Rectal smooth muscle tissue (tissue), 1 donor: ENCODE measurements around the gene QPCT.

Experiments used
- H3K27ac ChIP-seq: one replicate; pipeline ENCODE4 v1.7.0; 2013; ENCODE audit warnings: low read depth, low read length, inconsistent platforms
- H3K27me3 ChIP-seq: one replicate; pipeline ENCODE4 v1.7.0; 2013; ENCODE audit warnings: low read length; ENCODE audit not compliant: control insufficient read depth, insufficient read depth
- H3K36me3 ChIP-seq: one replicate; pipeline ENCODE4 v1.7.0; 2013; ENCODE audit warnings: low read length; ENCODE audit not compliant: control insufficient read depth, insufficient read depth
- H3K4me1 ChIP-seq: one replicate; pipeline ENCODE4 v1.7.0; 2013; ENCODE audit warnings: low read length; ENCODE audit not compliant: control insufficient read depth, insufficient read depth
- H3K4me3 ChIP-seq: one replicate; pipeline ENCODE4 v1.7.0; 2013; ENCODE audit warnings: low read length
- H3K9ac ChIP-seq: one replicate; pipeline ENCODE4 v1.7.0; 2013; ENCODE audit warnings: low read length

The QPCT gene

DNA sequence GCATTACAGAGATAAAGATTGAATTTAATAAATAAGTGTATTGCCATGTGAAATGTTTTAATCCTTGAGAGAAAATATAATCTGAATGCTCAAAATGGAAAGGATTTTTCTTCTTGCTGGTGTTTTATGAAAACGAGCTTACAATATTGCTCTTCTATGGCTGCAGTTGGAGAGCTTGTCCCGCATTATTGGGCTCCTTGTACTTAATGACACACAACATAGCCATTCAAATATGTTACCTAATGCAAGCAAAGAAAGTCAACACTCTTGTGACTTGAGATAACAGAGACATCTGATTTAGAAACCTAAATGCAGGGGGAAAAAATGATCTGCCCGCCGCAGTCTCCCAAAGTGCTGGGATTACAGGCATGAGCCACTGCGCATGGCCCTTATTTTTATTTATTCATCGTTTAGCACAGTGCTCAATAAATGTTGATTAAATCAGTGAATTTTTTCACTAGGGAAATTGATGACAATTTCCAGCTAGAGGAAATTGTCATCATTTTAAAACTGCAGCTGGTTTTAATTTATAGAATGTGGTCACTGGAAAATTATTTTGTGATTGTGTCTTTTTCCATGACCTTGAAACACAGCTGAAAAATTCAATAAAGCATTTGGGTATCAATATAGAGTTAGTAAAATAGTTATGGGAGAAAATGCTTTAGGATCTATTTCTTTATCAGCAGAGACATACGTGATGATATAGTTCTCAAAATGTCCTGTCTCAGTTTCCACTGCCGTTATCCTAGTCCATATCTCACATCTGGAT lies 17.4 kb upstream of the QPCT start:
- Histone ChIP-seq H3K9ac (no peak overlapping the region), H3K27ac (peak overlapping the region; percentile 33), H3K27me3 (no peaks in the 10 kb centered on the region), H3K4me3 (no peak overlapping the region), H3K36me3 (no peaks in the 10 kb centered on the region), H3K4me1 (peaks cover 3% of the 10 kb centered on the region)

DNA sequence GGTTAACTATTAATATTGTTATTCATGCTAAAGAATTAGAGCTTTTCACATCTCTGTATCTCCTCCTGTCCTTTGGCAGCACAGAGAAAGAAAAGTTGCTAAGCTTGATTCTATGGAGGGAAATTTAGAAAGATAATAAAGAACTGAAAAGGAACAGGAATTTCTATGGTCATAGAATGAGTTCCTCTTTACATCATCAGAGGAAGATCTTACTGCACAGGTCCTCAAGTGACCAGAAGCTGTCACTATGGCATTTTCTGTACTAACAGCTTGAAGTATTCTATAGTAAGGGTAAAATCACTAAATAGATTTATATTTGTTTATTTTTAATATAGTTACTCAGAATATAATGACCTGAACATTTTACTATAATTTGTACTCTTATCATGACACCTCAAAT lies 13.7 kb upstream of the QPCT start:
- no peaks in the 10 kb centered on the region for H3K27me3 ChIP-seq
- no peaks in the 10 kb centered on the region for H3K36me3 ChIP-seq
- no peak overlapping the region for H3K27ac ChIP-seq
- H3K4me1 ChIP-seq, result peaks cover 3% of the 10 kb centered on the region
- H3K9ac ChIP-seq, result no peak overlapping the region
- H3K4me3 ChIP-seq, result no peak overlapping the region

DNA sequence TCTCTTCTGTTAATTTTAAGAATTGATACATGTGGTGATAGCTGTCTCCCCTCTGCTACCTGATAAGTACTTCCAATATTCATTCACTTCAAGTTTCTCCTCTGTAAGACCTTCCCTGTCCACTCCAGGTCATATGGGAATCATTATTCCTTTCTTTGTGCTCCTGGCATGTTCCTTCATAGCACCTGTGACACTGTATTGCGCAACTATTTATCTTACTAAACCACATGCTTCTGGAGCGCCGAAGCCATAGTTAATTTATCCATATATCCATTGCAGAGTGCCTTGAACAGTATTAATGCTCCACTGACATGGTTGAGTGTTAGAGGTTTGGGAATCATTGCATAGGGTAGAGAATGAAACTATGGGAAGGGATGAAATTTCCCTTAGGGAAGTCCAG lies 11.9 kb upstream of the QPCT start:
- H3K36me3 ChIP-seq, result no peaks in the 10 kb centered on the region
- no peak overlapping the region for H3K4me3 ChIP-seq
- H3K4me1 ChIP-seq, result no peaks in the 10 kb centered on the region
- no peak overlapping the region for H3K9ac ChIP-seq
- H3K27me3 ChIP-seq, result no peaks in the 10 kb centered on the region
- no peak overlapping the region for H3K27ac ChIP-seq

DNA sequence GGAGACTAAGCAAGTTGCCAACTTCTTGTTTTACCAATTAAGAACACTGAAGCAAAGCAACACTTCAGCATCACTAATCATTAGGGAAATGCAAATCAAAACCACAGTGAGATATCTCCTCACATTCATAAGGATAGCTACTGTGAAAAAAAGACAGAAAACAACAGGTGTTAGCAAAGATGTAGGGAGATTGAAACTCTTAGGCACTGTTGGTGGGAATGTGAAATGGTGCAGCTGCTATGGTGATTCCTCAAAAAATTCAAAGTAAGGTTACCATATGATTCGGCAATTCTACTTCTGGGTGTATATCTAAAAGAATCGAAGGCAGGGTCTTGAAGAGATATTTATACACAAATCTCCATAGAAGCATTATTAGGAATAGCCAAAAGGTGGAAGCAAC lies 11.2 kb upstream of the QPCT start:
- no peaks in the 10 kb centered on the region for H3K4me1 ChIP-seq
- no peaks in the 10 kb centered on the region for H3K36me3 ChIP-seq
- no peak overlapping the region for H3K27ac ChIP-seq
- no peak overlapping the region for H3K9ac ChIP-seq
- no peaks in the 10 kb centered on the region for H3K27me3 ChIP-seq
- no peak overlapping the region for H3K4me3 ChIP-seq

DNA sequence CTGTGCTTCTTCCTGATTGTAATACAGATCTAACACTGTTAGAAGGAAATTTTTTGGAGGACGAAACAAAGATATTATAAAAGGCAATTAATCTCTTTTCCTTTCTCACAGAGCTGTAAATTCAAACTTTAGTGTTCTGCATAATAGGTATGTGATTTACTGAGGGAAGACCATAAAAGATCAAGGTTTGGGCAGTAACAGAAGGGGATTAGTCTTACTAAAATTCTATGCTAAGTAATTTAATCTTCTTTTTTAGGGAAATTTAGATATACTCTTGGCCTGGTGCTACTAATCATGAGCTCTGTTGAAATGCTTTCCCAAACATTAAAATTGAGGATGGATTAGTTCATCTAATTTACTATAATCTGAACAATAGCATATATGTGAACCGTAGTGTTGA lies 8.8 kb upstream of the QPCT start:
- Histone ChIP-seq H3K27ac (no peak overlapping the region), H3K4me3 (no peak overlapping the region), H3K4me1 (no peaks in the 10 kb centered on the region), H3K9ac (no peak overlapping the region), H3K36me3 (no peaks in the 10 kb centered on the region), H3K27me3 (no peaks in the 10 kb centered on the region)

DNA sequence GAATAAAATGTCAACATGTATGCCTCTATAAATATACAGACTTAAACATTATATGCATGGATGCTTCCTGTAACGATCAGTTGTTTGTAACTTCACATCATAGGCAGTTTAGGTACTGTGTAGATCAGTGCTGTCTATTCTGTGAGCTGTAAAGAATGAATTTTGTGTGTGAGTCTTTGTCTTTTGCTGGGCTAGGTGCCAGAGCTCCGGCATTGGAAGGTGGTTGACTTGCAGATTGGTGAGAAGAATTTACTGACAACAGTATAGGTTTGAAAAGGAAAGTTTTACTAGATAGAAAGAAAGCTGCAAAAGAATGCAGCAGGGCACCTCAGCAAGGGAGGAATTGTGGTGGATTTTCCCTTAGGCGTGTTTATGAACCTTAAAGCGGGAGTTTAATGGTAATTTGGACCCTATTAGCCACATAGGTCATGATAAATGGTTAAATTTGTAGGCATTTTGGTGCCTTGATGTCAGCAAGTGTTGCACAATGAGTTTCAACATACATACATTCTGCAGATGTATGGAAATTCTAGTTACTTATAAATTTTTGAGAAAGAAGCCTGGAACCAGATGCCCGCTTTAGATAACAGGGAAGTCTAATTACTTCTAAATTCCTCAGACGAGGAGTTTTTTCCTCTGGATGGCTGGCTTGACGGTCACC lies 6.7 kb upstream of the QPCT start:
- Histone ChIP-seq H3K4me1 (no peaks in the 10 kb centered on the region), H3K9ac (no peak overlapping the region), H3K36me3 (no peaks in the 10 kb centered on the region), H3K4me3 (no peak overlapping the region), H3K27ac (no peak overlapping the region), H3K27me3 (no peaks in the 10 kb centered on the region)

GRCh38 chr2:37338933-37339332 lies 5.5 kb upstream of the QPCT start:
- Histone ChIP-seq H3K4me1 (no peaks in the 10 kb centered on the region), H3K4me3 (no peak overlapping the region), H3K27ac (no peak overlapping the region), H3K36me3 (no peaks in the 10 kb centered on the region), H3K9ac (no peak overlapping the region), H3K27me3 (no peaks in the 10 kb centered on the region)

DNA sequence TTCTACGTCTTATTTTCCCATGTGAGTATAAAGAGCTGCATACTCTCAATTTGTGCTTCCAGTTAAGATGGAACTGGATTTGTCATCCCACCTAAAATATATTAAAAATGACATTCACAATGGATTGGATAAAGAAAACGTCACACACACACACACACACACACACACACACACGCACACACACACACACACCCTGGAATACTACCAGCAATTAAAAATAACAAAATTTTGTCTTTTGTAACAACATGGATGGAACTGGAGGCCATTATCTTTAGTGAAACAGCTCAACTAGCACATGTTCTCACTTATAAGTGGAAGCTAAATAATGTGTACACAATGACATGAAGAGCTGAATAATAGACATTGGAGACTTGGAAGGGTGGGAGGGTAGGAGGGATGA lies 3.8 kb upstream of the QPCT start:
- no peak overlapping the region for H3K9ac ChIP-seq
- no peak overlapping the region for H3K4me3 ChIP-seq
- no peak overlapping the region for H3K27ac ChIP-seq
- H3K27me3 ChIP-seq, result no peaks in the 10 kb centered on the region
- no peaks in the 10 kb centered on the region for H3K4me1 ChIP-seq
- H3K36me3 ChIP-seq, result no peaks in the 10 kb centered on the region

DNA sequence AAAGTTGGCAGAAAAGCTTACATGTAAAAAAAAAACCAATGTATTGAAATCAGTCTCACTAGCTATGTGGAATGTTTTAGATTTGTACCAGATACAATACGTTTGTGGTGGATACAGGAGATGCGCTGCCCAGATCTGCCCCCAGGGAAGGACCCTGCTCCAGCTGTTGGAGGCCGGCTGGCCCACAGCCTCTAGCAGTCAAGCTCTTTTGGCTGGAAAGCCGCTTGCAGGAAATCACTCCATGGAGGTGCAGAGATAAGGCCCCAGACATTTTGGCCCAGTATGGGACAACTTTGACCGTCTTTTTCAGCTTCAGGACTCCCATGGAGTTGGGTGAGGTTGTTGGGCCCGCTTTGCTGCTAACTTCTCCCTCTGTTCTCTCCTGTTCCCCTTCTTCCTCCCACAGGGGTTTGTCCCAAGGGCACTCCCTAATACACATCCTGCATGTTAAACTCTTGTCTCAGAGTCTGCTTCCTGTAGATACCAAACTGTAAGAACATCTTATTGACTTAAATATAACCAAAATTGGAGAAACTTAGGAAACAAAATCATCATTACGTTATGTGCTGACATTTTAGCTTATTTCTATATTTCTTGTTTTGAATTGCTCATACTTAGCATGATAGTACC lies 1.7 kb upstream of the QPCT start:
- Histone ChIP-seq H3K27me3 (no peaks in the 10 kb centered on the region), H3K4me1 (no peaks in the 10 kb centered on the region), H3K36me3 (no peaks in the 10 kb centered on the region), H3K4me3 (no peak overlapping the region), H3K9ac (no peak overlapping the region), H3K27ac (peak overlapping the region; percentile 89)

- H3K4me3 ChIP-seq, result peak overlapping the region; percentile 89
- no peaks in the 10 kb centered on the region for H3K4me1 ChIP-seq
- peak overlapping the region; percentile 89 for H3K27ac ChIP-seq
- no peaks in the 10 kb centered on the region for H3K27me3 ChIP-seq
- H3K9ac ChIP-seq, result no peak overlapping the region
- no peaks in the 10 kb centered on the region for H3K36me3 ChIP-seq
These were observed 644 bp upstream of the QPCT start for GRCh38 chr2:37343537-37344434.

GRCh38 chr2:37348155-37348554 lies 3.7 kb downstream of the QPCT start:
- Histone ChIP-seq H3K9ac (no peak overlapping the region), H3K27me3 (no peaks in the 10 kb centered on the region), H3K27ac (no peak overlapping the region), H3K4me3 (no peak overlapping the region), H3K36me3 (no peaks in the 10 kb centered on the region), H3K4me1 (peaks cover 3% of the 10 kb centered on the region)

DNA sequence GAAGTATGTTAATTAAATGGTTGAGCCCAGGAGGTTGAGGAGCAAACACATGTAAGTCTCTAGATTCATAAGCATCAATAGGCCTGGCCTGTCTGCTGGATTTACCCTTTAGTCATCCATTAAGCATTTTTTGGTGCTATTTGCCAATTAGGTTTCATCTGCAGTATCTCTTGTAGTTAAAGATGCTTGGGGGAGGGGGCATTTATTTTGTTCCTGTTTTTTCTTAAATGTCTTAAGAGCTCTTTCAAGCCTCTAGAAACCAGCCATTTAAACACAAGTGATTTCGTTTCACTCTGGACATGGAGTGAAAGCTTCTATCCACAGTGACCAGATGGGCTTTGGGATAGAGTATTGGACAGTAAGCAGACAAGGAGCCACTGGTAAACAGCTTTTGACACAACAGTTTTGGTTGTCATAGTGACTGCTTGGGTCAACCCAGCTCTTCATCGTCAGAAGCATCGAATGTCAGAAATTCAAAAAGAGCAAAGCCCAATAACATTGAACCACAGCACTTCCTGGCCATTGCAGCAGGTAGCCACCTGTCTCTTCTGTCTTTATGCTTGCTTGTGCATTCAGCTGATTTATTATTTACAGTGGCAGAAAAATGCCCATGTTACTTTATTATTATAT lies 4.9 kb downstream of the QPCT start:
- Histone ChIP-seq H3K9ac (no peak overlapping the region), H3K36me3 (no peaks in the 10 kb centered on the region), H3K4me1 (peaks cover 3% of the 10 kb centered on the region), H3K4me3 (no peak overlapping the region), H3K27ac (no peak overlapping the region), H3K27me3 (no peaks in the 10 kb centered on the region)
